Neural progenitor cell (in vitro differentiated cells): ENCODE data around the gene TPBGL. TPM values are rescaled to one million over a fixed set of nuclear protein-coding genes. Genes with fewer than 3 reads are reported as not detected.

Experiments used
- DNase-seq: peaks from one replicate; pipeline ENCODE4 v3.0.0-alpha.2; 2016; ENCODE audit warnings: low spot score
- H2AFZ ChIP-seq: fragments of 200-600 bp; sonication (generic); replicated peaks from 2 replicates; pipeline ENCODE4 v1.6.1; 2016; ENCODE audit warnings: antibody characterized with exemption
- H3F3A ChIP-seq: fragments of 200-600 bp; sonication (generic); 2 replicates; pipeline ENCODE4 v1.6.1; 2016; ENCODE audit warnings: antibody characterized with exemption, low read depth
- H3K27ac ChIP-seq: fragments of 200-600 bp; sonication (generic); 2 replicates; pipeline ENCODE4 v1.5.1; 2016; ENCODE audit warnings: mild to moderate bottlenecking
- H3K27me3 ChIP-seq: fragments of 200-600 bp; sonication (generic); 2 replicates; pipeline ENCODE4 v1.6.1; 2016; ENCODE audit warnings: mild to moderate bottlenecking, moderate library complexity
- H3K36me3 ChIP-seq: fragments of 200-600 bp; sonication (generic); 2 replicates; pipeline ENCODE4 v1.5.1; 2016
- H3K4me1 ChIP-seq: fragments of 200-600 bp; sonication (generic); 2 replicates; pipeline ENCODE4 v1.6.1; 2016; ENCODE audit warnings: mixed run types
- H3K4me2 ChIP-seq: fragments of 200-600 bp; sonication (generic); 2 replicates; pipeline ENCODE4 v1.6.1; 2016
- H3K4me3 ChIP-seq: fragments of 200-600 bp; sonication (generic); 2 replicates; pipeline ENCODE4 v1.5.1; 2016
- H3K79me2 ChIP-seq: fragments of 200-600 bp; sonication (generic); 2 replicates; pipeline ENCODE4 v1.6.1; 2016; ENCODE audit warnings: low read depth
- H3K9ac ChIP-seq: fragments of 200-600 bp; sonication (generic); 2 replicates; pipeline ENCODE4 v1.6.1; 2016
- H3K9me3 ChIP-seq: fragments of 200-600 bp; sonication (generic); 2 replicates; pipeline ENCODE4 v1.5.1; 2016; ENCODE audit warnings: low read depth
- H4K20me1 ChIP-seq: fragments of 200-600 bp; sonication (generic); 2 replicates; pipeline ENCODE4 v1.6.1; 2016; ENCODE audit warnings: low read depth
- H3K27ac Mint-ChIP-seq: 3 replicates; pipeline ENCODE4 v1.8.0; 2021; ENCODE audit warnings: mixed read lengths
- H3K27me3 Mint-ChIP-seq: 2 replicates; pipeline ENCODE4 v1.8.0; 2022; ENCODE audit warnings: low read depth, mild to moderate bottlenecking, inconsistent platforms, moderate library complexity, mixed read lengths; ENCODE audit not compliant: insufficient read depth
- H3K36me3 Mint-ChIP-seq: 3 replicates; pipeline ENCODE4 v1.8.0; 2021; ENCODE audit warnings: mixed read lengths
- H3K4me1 Mint-ChIP-seq: 3 replicates; pipeline ENCODE4 v1.8.0; 2021; ENCODE audit warnings: mixed read lengths
- H3K4me3 Mint-ChIP-seq: 3 replicates; pipeline ENCODE4 v1.8.0; 2021; ENCODE audit warnings: mild to moderate bottlenecking, moderate library complexity, mixed read lengths
- H3K9me3 Mint-ChIP-seq: 3 replicates; pipeline ENCODE4 v1.8.0; 2020; ENCODE audit warnings: mixed read lengths
- CTCF ChIP-seq: fragments of 200-600 bp; sonication (generic); IDR thresholded peaks from 2 replicates; pipeline ENCODE4 v1.5.1; 2017; ENCODE audit warnings: antibody characterized with exemption, mild to moderate bottlenecking
- EZH2 ChIP-seq: fragments of 200-600 bp; sonication (generic); IDR thresholded peaks from 2 replicates; pipeline ENCODE4 v1.6.1; 2017; ENCODE audit warnings: antibody characterized with exemption, mild to moderate bottlenecking, moderate library complexity
- EZH2phosphoT487 ChIP-seq: fragments of 200-600 bp; sonication (generic); IDR thresholded peaks from 2 replicates; pipeline ENCODE4 v1.6.1; 2017; ENCODE audit warnings: antibody characterized with exemption
- total RNA-seq: library from RNA; depleted of rRNA; stranded (reverse); fragments of >200 nt; gene quantifications from 2 replicates; pipeline ENCODE4 v1.2.3, GENCODE V29; 2015; ENCODE audit warnings: low replicate concordance

TPBGL gene
- total RNA-seq, 1 donor from 2014 or later, result not detected

GRCh38 chr11:75287579-75287978 is 47.0 kb downstream of the TPBGL start:
- Mint-ChIP-seq H3K36me3 (no peaks in the 10 kb centered on the region), H3K27ac (no peak overlapping the region), H3K27me3 (peaks cover 2% of the 10 kb centered on the region), H3K4me3 (no peak overlapping the region), H3K9me3 (no peaks in the 10 kb centered on the region), H3K4me1 (peaks cover 10% of the 10 kb centered on the region)
- H3K27me3 ChIP-seq, result no peaks in the 10 kb centered on the region
- no peak overlapping the region for H3K27ac ChIP-seq
- no peak for DNase-seq
- H4K20me1 ChIP-seq, result no peaks in the 10 kb centered on the region
- H3K36me3 ChIP-seq, result no peaks in the 10 kb centered on the region
- TF ChIP-seq EZH2, result no peak
- no peaks in the 10 kb centered on the region for H3K4me1 ChIP-seq
- no peak overlapping the region for H2AFZ ChIP-seq
- H3K9me3 ChIP-seq, result no peaks in the 10 kb centered on the region
- no peaks in the 10 kb centered on the region for H3K79me2 ChIP-seq
- H3K9ac ChIP-seq, result no peak overlapping the region
- H3K4me3 ChIP-seq, result no peak overlapping the region
- no peaks in the 10 kb centered on the region for H3F3A ChIP-seq
- H3K4me2 ChIP-seq, result no peak overlapping the region

DNA sequence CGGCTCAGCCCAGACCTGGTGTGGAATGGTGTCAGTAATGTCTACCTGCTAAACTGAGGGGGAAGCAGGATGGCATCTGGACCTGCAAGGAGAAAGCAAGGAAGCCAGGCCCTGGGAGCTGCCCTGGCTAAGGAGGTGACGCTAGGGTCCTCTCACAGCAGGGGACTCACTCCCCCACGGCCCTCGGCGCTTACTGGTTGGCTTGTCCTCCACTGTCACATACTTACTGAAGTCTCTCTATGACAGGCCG is 48.9 kb downstream of the TPBGL start:
- Histone ChIP-seq H3K36me3 (no peaks in the 10 kb centered on the region), H4K20me1 (no peaks in the 10 kb centered on the region), H3K4me3 (no peak overlapping the region), H2AFZ (no peak overlapping the region), H3K4me1 (no peaks in the 10 kb centered on the region), H3K4me2 (no peak overlapping the region), H3K9me3 (no peaks in the 10 kb centered on the region), H3K9ac (no peak overlapping the region), H3K27ac (no peak overlapping the region), H3K27me3 (no peaks in the 10 kb centered on the region), H3K79me2 (no peaks in the 10 kb centered on the region), H3F3A (no peaks in the 10 kb centered on the region)
- Mint-ChIP-seq H3K36me3 (no peaks in the 10 kb centered on the region), H3K27ac (no peak overlapping the region), H3K27me3 (peaks cover 3% of the 10 kb centered on the region), H3K4me1 (peaks cover 10% of the 10 kb centered on the region), H3K9me3 (no peaks in the 10 kb centered on the region), H3K4me3 (no peak overlapping the region)
- TF ChIP-seq CTCF, result no peak
- no peak for DNase-seq

GRCh38 chr11:75289919-75290318 is 49.3 kb downstream of the TPBGL start:
- no peaks in the 10 kb centered on the region for H3K27me3 ChIP-seq
- TF ChIP-seq CTCF (no peak), EZH2phosphoT487 (no peak), EZH2 (no peak)
- no peak overlapping the region for H3K27ac ChIP-seq
- no peaks in the 10 kb centered on the region for H3K36me3 Mint-ChIP-seq
- H3K79me2 ChIP-seq, result no peaks in the 10 kb centered on the region
- H3K4me2 ChIP-seq, result no peak overlapping the region
- no peaks in the 10 kb centered on the region for H3F3A ChIP-seq
- H4K20me1 ChIP-seq, result no peaks in the 10 kb centered on the region
- H3K27me3 Mint-ChIP-seq, result peaks cover 3% of the 10 kb centered on the region
- H3K36me3 ChIP-seq, result no peaks in the 10 kb centered on the region
- no peak overlapping the region for H3K4me3 Mint-ChIP-seq
- no peak for DNase-seq
- H3K4me1 Mint-ChIP-seq, result peaks cover 10% of the 10 kb centered on the region
- H3K4me3 ChIP-seq, result no peak overlapping the region
- no peaks in the 10 kb centered on the region for H3K4me1 ChIP-seq
- H3K9ac ChIP-seq, result no peak overlapping the region
- no peaks in the 10 kb centered on the region for H3K9me3 Mint-ChIP-seq
- H3K27ac Mint-ChIP-seq, result no peak overlapping the region
- no peak overlapping the region for H2AFZ ChIP-seq
- H3K9me3 ChIP-seq, result no peaks in the 10 kb centered on the region

DNA sequence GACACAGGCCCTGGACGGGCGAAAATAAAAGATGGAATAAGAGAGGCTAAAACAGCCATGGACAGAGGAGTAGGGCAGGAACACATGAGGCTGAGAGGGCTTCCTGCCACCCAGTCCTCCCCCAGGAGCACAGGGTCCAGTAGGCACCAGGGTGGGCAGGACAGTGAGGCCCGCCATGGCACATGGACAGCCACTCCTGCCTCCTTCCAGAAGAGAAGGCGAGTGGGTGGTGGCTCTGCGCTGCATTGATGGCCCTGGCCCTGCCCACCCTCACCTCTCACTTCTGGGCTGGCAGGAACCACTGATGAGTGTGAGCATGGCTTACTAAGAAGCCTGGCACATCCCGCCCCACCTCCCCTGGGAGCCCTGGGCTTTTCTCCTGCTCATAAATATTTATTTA is 51.2 kb downstream of the TPBGL start:
- Mint-ChIP-seq H3K27me3 (peaks cover 3% of the 10 kb centered on the region), H3K36me3 (no peaks in the 10 kb centered on the region), H3K4me3 (no peak overlapping the region), H3K4me1 (peaks cover 5% of the 10 kb centered on the region), H3K27ac (no peak overlapping the region), H3K9me3 (no peaks in the 10 kb centered on the region)
- Histone ChIP-seq H4K20me1 (no peaks in the 10 kb centered on the region), H3K36me3 (no peaks in the 10 kb centered on the region), H3K4me1 (no peaks in the 10 kb centered on the region), H3F3A (no peaks in the 10 kb centered on the region), H3K27ac (no peak overlapping the region), H2AFZ (no peak overlapping the region), H3K79me2 (no peaks in the 10 kb centered on the region), H3K4me2 (no peak overlapping the region), H3K4me3 (no peak overlapping the region), H3K27me3 (no peaks in the 10 kb centered on the region), H3K9ac (no peak overlapping the region), H3K9me3 (no peaks in the 10 kb centered on the region)
- DNase-seq, result no peak
- no peak for TF ChIP-seq EZH2phosphoT487
- no peak for TF ChIP-seq EZH2
- no peak for TF ChIP-seq CTCF
